ENCODE measurements around the gene MYH9.

The MYH9 gene

GRCh38 chr22:36344106-36344827 lies 43.5 kb downstream of the MYH9 start:
- peak; percentile 76 for DNase-seq

DNA sequence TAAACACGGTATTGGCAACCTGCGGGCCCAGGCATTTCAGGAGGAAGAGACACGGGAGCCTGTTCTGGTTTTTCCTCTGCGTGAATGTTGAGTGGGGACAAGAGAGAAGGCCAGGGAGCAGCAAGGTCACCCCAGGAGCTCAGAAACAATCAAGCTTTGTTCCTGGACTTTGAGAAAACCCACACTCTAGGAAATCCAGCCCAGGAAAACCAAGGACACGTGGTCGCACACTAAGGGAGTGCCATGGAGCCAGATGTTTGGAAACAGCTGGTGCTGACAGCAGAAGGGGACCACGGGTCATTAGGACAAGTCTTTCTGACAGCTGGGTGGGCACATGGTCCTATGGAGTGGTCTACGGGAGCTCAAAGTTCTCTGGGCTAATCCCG lies 44.1 kb downstream of the MYH9 start:
- no peak for DNase-seq

- DNase-seq = no peak
Measured at GRCh38 chr22:36343070-36343719, 44.6 kb downstream of the MYH9 start.

DNA sequence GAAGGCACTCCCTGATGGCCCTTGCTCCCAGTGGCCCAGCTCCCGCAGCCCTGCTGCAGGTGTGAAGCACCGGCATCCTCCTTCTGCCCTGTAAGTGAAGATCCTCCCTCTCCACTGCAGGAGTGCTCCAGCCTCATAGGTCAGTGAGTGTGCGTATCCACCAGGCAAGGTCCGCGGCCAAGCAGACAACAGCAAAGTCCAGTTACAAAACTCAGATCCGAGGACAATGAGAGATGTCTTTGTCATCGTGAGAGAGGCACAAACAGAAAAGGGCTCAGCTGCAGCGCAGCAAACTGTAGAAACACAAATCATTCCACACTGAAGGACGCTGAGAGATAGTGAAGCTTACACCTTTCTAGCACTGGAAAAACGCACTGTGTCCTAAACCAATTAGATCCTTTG lies 46.1 kb downstream of the MYH9 start:
- DNase-seq = no peak

DNA sequence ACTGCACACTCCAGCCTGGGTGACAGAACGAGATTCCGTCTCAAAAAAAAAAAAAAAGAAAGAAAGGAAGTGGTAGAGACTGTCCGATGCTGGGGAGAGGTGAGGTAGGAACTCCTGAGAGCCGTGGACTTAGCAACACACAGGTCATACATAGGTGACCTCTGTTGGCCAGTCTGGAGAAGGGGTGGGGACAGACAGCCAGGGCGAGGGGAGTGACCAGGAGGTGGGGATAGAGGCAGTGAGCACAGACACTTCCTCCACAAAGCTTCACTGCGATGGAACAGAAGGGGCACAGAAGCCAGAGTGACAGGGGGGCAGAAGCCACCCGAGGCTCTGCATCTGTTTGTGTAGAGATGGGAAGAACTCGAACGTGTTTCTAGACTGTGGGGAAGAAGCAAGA lies 47.1 kb downstream of the MYH9 start:
- no peak for DNase-seq

DNA sequence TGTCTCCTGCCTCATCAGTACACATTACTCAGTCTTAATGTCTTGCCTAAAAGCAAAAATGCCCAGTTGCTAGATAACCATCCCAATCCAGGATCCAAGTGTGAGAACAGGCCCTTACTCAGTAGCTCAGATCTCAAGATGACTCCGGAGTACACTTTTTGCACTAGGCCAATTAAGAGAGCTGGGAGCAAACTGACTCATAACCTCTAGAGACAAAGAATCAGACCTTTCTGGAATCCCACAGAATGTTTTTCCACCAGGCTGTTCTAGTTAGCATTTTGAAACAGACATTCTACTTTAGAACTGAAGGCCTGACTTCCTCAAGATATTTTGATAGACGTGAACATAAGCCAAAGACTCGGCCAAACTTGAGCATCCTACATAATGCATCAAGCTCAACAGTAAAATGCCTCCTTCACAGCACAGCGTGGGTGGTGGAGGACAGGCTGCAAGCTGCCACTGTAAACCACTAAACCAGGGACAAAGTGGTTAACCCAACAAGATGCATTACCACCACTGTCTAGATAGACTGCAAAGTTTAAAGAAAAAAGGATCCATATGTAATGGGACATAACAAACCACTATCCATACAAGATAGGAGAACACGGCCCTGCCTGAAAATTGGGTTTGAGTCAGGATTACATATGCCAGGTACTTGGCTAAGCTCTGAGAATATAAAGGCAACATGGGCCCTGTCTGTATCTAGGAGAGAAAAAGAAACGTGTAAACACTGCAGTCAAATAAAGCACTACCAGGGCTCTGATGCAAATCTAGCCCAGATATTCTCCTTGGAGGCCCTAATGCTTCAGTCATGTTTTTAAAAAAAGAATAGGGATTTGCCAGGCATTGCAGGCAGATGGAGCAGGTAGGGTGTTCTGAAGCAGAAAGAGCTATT lies 48.3 kb downstream of the MYH9 start:
- no peak for DNase-seq

- no peak for DNase-seq
Measured at GRCh38 chr22:36337365-36338130, 50.2 kb downstream of the MYH9 start.

DNA sequence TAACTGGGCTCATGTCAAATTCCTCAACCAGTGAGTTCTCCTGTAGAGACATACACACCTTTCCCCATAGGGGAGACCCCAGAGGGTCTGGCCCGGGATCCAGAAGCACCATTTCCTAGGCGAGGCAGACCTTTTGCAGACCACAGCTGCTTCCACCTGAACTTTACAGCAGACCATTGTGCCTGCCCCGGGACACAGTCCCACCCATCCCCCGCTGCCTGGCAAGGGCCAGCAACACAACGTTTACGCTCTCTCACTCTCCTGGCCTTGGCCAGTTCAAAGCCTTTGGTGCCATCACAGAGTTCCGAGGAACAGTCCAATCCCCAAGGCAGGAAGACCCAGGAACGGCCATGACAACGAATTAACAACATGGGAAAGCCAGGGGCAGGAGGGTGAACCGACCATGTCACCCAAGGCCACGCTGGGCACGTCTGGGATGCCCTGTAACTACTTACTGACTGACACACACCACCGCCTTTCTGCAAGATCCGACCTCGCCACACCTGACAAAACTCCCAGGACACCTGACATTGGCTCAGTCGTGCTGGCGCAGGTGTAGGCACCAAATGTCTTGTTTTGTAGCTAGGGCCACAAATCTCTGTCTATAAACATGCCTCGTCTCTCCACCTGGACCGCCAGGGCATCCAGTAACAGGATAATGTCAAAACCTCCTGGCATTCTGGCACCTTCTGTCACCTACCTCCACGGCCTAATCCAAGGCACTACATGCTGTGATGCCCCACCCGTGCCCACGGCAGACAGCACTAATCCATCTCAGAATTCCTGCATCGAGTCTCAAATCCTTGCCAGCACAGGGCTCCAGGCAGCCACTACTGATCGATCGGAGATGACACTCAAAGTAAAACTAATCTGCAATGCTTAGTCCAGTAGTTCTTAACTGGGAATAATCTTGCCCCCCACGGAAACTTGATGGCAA lies 51.3 kb downstream of the MYH9 start:
- DNase-seq = no peak

DNA sequence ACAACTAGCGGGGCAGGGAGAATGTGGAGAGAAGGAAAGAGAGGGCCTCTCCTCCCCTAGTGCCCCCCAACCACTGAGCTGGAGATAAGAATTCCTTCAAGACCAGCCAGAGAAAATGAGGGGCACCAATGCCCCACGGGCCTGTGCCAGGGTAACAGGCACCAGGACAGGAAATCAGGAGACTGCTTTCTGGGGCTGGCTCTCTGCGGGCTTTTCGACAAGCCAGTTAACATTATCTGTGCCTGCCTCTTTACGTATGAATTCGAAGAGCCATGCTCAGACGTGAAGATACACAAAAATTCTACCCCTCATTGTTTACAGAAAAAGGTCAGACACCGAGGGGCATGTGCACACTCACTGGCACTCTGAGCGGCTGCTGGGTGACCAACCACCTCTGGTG lies 52.1 kb downstream of the MYH9 start:
- no peak for DNase-seq

DNA sequence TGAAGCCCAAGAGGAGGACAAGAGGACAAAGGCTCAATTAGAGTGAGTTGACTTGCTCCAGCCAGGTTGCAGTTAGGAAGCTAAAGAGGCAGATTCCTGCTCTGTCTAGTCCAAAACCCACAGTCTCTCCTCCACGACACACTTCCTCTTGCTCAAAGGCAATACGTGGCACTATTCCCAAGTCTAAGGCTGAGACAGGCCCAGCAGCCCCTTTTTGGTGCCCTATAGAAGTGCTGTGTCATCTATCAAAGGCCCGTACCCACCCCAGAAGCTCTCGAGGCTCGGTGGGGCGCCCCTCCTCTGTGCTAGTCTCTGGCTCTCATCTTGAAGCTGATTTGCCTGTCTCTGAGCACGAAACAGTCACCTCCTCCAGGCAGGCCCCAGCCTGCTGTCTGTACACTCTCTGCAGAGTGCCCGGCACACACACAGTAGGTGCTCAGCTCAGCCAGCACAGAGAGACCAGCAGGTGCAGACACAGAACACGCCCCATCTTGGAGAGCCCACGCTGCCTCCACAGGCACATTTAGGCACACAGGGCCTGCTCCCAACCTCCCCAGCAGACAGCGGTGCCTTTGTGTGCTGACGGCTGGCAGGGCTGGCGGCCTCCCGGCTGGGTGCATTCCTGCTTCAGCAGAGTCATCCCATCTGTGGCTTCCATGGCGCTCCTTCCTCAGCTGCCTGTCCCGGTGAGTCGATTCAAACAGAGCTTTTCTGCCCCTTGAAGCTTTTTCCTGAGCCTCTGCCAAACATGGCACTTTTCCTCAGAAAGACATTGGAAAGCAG lies 52.8 kb downstream of the MYH9 start:
- no peak for DNase-seq

DNA sequence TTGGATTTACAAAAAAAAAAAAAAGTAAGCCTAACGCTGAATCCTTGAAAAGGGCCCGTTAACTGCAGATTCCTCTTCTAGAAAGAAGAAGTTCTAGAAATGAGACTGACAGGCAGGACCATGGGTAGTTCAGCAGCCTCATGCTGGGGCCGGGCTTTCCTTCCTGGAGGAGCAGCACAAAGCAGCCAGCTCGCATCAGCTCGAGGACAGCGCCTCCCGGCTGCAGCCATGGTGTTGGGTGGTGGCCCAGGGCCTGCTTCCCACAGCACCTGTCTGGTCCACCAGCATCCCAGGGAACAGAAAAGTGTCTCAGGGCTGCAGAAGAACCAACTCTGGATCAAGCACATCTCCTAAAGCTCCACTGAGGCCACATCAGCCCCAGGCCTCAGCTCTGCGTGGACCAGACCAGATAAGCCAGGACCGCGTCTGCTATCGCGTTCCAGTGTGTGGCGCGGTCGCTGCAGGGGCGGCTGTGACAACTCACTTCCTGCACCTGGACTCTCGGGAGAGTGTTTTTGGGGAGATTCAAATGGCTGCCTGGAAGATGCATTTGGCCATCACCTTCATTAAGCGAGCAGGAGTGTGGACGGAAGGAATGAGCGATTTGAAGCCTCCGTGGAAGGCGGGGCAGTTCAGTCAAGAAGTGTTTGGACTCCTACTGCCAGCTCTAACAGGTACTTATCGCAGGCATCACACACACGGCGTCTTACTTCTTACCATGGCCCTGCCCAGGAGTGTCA lies 53.5 kb downstream of the MYH9 start:
- no peak for DNase-seq

DNA sequence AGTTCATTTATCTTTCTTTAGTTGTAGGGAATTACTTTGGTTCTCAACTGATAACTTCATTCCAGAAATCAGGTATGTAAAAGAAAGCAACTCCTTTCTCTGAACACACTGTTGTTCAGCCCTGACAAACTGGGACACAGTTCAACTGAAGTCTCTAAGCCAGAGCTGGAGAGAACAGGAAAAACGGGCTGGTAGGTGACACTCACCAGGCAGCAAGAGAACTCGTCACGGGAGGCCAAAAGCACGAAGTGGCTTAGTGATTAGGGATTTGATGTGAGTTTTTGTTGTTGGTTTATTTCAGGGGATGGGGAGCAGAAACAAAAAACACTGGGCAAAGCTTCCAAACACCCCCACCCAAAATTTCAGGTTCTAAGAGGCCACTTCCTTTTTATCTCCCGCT lies 54.1 kb downstream of the MYH9 start:
- DNase-seq = no peak

DNA sequence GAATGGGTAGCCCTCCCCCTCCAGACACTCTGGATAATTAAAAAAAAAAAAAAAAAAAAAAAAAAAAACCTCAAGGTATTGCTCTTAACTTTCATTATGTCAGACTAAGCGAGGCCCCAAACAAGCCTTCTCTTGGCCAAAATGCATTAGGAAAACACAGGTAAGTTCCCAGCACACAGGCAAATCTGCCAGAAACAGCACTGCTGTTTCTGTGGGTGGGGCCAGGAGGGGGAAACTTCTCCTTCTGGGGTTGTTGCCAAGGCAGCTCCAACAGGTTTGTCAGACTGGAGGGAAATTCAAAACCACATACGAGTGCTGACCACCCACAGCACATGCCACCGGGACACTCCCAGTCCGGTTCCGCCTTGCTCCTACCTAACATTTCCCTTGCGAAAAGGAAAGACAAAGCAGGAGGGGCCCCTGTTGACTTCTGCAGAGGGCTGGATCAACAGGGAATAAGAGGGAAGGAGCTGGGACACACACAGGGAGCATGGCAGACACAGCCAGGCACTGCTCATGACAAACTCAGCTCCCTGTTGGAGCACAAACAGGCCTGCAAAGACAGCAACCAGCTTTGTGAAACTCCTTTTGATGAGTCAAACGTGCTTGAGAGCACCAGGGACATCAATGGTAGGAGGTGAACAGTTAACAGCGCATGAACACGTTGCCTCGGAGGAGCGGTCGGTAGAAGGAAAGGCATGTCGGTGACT lies 55.0 kb downstream of the MYH9 start:
- peak; percentile 76 for DNase-seq

- peak; percentile 62 for DNase-seq
Measured at GRCh38 chr22:36331912-36332622, 55.7 kb downstream of the MYH9 start.

DNA sequence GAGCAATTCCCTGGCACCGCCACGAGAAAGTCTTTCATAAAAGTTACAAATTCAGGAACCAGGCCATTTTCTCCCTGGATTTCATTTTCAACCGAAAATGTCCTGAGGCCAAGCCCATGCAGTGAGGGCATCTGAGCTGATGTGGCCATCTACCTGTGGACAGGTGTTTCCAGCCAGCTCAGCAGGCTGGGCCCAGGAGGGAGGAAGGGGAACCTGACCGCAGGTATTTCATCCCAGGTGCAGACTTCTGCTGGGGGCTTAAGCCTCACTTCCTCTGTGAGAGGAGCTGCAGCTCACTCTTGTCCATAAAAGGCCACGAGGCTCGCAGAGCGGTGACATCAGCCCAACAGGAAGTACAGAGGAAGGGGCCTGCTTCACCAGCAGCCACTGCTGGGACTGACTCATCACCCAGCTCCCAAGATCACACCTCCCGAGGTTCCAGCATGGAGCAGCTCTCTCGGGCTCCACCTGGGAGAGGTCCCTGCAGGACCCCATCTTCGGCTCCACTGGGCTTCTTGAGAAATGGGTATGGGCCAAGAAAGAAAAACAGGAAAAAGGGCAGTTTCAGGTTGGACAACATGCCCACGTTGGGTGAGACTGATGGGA lies 56.4 kb downstream of the MYH9 start:
- DNase-seq = peak; percentile 88

- DNase-seq = no peak
Measured at GRCh38 chr22:36330655-36331305, 57.0 kb downstream of the MYH9 start.

- no peak for DNase-seq
Measured at GRCh38 chr22:36330127-36330526, 57.6 kb downstream of the MYH9 start.

All from CD4-positive, alpha-beta T cell treated with Interleukin-4 for 4 hours (primary cell).